Stomach (tissue), 4 donors: ENCODE measurements around the gene OPCML.

Experiments used
- CTCF ChIP-seq, 7 experiments: fragments of 450-650 bp in 4 of 7; fragments of 200-600 bp in 3 of 7; sonication (generic) in 3 of 7; IDR thresholded peaks; one replicate each; pipeline ENCODE4 v1.5.1; 2016 to 2019; ENCODE audit warnings: antibody characterized with exemption in 7 of 7, control low read depth in 2 of 7, mild to moderate bottlenecking in 1 of 7
- POLR2A ChIP-seq, 4 donors: fragments of 450-650 bp; IDR thresholded peaks; one replicate each; pipeline ENCODE4 v1.6.1; 2016; ENCODE audit warnings: antibody characterized with exemption in 4 of 4, control low read depth in 2 of 4, mild to moderate bottlenecking in 1 of 4, moderate library complexity in 1 of 4
- POLR2AphosphoS5 ChIP-seq, 3 donors: sonication (generic); formaldehyde crosslinking; IDR thresholded peaks; one replicate each; pipeline ENCODE4 v1.6.1; 2016; ENCODE audit warnings: antibody characterized with exemption in 3 of 3

GRCh38 chr11:132850266-132850665 lies 682.0 kb downstream of the OPCML start:
- TF ChIP-seq POLR2A (IDR thresholded peaks at IDR 0.05), result no peak
- no peak for TF ChIP-seq CTCF (IDR thresholded peaks at IDR 0.05)
- no peak for TF ChIP-seq POLR2AphosphoS5 (IDR thresholded peaks at IDR 0.05)
